ENCODE measurements around the gene FARS2. TPM values are rescaled to one million over a fixed set of nuclear protein-coding genes. Genes with fewer than 3 reads are reported as not detected.

Gene FARS2
- total and polyA plus RNA-seq, 7 donors = 8.1 to 21.0 (median 12.5) TPM

- DNase-seq = no peak
- intact Hi-C loops (cut with DNase I) = no loop called here
- WGBS, 2 donors = 78 to 83% methylated on average over 5 of the region's 5 CpGs
- Histone ChIP-seq H3K4me3 (no peak overlapping the region), H3K27me3 (no peaks in the 10 kb centered on the region), H3K4me1 (peaks cover 0 to 11% (median 4%) of the 10 kb centered on the region in 4 donors), H3K36me3 (no peaks in the 10 kb centered on the region), H3K9me3 (no peaks in the 10 kb centered on the region), H3K27ac (no peak overlapping the region)
- no peak for TF ChIP-seq POLR2AphosphoS5 (IDR thresholded peaks at IDR 0.05)
Measured at GRCh38 chr6:5422321-5422915, 161.1 kb downstream of the FARS2 start.

DNA sequence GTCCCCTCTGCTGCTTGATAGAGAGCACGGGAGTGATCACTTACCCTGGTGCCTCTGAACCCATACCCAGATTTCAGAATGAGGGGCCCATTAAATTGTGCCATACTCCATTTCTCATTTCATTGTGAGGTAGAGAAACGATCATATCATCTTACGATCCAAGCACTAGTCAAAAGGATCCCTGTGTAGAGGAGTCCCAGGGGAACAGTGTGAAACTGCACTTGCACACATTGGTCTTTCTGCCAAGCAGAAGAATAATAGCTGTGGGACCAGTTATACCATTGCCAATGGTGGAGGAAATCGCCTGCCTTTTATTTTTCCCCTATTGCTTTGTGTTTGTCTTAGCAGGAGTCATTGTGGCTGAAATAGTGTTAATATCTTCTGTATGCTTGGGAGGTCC, 161.9 kb downstream of the FARS2 start:
- TF ChIP-seq EP300 (IDR thresholded peaks at IDR 0.05) (no peak), POLR2A (IDR thresholded peaks at IDR 0.05) (no peak), POLR2AphosphoS5 (IDR thresholded peaks at IDR 0.05) (no peak), CTCF (IDR thresholded peaks at IDR 0.05) (no peak)
- WGBS, 2 donors = 90 to 94% methylated on average over 4 of the region's 4 CpGs
- Histone ChIP-seq H3K27ac (no peak overlapping the region), H3K4me3 (no peak overlapping the region), H3K27me3 (no peaks in the 10 kb centered on the region), H3K9me3 (no peaks in the 10 kb centered on the region), H3K36me3 (no peaks in the 10 kb centered on the region), H3K4me1 (peaks cover 0 to 11% (median 4%) of the 10 kb centered on the region in 4 donors)
- DNase-seq = no peak
- intact Hi-C loops (cut with DNase I) = no loop called here

DNA sequence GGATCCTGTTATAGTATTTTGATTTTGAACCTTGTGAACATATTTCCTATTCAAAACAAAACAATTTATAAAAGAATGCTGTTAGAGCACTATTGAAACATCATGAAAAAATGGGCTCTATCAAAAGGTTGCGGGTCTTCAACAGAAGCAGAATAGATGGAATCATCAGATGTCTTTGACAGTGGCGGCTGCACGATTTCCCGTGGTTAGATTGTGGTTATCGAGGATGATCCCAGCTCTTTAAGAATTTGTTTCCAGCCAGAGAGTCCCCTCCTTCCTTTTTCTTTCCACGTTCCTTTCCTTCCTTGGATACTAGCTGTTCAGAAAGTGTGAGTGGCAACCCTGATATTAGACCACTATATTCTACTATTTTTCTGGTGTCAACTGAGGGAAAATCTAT, 163.4 kb downstream of the FARS2 start:
- intact Hi-C loops (cut with DNase I) = no loop called here
- DNase-seq = no peak
- peaks cover 0 to 11% (median 4%) of the 10 kb centered on the region in 4 donors for H3K4me1 ChIP-seq
- WGBS, 2 donors = 82 to 93% methylated on average over 6 of the region's 6 CpGs
- no peaks in the 10 kb centered on the region for H3K9me3 ChIP-seq
- H3K36me3 ChIP-seq = no peaks in the 10 kb centered on the region
- no peak overlapping the region for H3K27ac ChIP-seq
- H3K27me3 ChIP-seq = no peaks in the 10 kb centered on the region
- no peak for TF ChIP-seq POLR2AphosphoS5 (IDR thresholded peaks at IDR 0.05)
- TF ChIP-seq EP300 (IDR thresholded peaks at IDR 0.05) = no peak
- TF ChIP-seq POLR2A (IDR thresholded peaks at IDR 0.05) = no peak
- no peak for TF ChIP-seq CTCF (IDR thresholded peaks at IDR 0.05)
- H3K4me3 ChIP-seq = no peak overlapping the region

DNA sequence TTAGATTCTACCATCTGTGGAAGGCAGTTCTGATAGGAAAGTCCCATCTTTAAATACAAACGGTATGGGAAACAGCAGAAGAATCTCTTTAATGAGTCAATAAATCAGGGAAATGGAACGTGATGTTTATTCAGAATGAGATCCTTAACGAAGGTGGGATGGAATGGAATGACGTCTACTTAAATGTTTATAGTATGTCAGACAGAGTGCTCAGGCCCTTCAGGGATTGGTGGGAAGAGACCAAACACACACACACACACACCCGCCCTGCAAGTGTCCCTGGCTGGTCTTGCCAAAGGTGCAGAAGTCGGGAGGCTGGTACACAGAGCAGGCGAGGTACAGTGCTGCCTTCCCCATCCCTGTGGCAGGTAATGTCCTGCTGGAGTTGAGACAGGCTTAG, 164.0 kb downstream of the FARS2 start:
- intact Hi-C loops (cut with DNase I) = no loop called here

GRCh38 chr6:5425797-5426196, 164.5 kb downstream of the FARS2 start:
- no peaks in the 10 kb centered on the region for H3K27me3 ChIP-seq
- no peak for TF ChIP-seq EP300 (IDR thresholded peaks at IDR 0.05)
- TF ChIP-seq POLR2AphosphoS5 (IDR thresholded peaks at IDR 0.05) = no peak
- no peak for TF ChIP-seq CTCF (IDR thresholded peaks at IDR 0.05)
- no peak for TF ChIP-seq POLR2A (IDR thresholded peaks at IDR 0.05)
- H3K36me3 ChIP-seq = no peaks in the 10 kb centered on the region
- 70% methylated on average over 4 of the region's 4 CpGs for WGBS, 2 donors
- intact Hi-C loops (cut with DNase I) = no loop called here
- no peak for DNase-seq
- no peak overlapping the region for H3K4me3 ChIP-seq
- H3K27ac ChIP-seq = no peak overlapping the region
- peaks cover 0 to 11% (median 4%) of the 10 kb centered on the region in 4 donors for H3K4me1 ChIP-seq
- H3K9me3 ChIP-seq = no peaks in the 10 kb centered on the region

More for the DNA sequence above, 164.0 kb downstream of the FARS2 start:
- H3K27me3 ChIP-seq = no peaks in the 10 kb centered on the region
- no peaks in the 10 kb centered on the region for H3K36me3 ChIP-seq
- H3K27ac ChIP-seq = no peak overlapping the region
- no peak for DNase-seq
- H3K9me3 ChIP-seq = no peaks in the 10 kb centered on the region
- H3K4me3 ChIP-seq = no peak overlapping the region
- H3K4me1 ChIP-seq = peaks cover 0 to 11% (median 4%) of the 10 kb centered on the region in 4 donors
- TF ChIP-seq EP300 (IDR thresholded peaks at IDR 0.05) (no peak), POLR2AphosphoS5 (IDR thresholded peaks at IDR 0.05) (no peak), POLR2A (IDR thresholded peaks at IDR 0.05) (no peak), CTCF (IDR thresholded peaks at IDR 0.05) (no peak)
- 78 to 86% methylated on average over 7 of the region's 7 CpGs for WGBS, 2 donors
